Measurements from ENCODE around the gene NAV3. TPM values are rescaled to one million over a fixed set of nuclear protein-coding genes. Genes with fewer than 3 reads are reported as not detected.

NAV3 gene
- total and polyA plus RNA-seq, 9 of the 15 experiments (the other 6 are each of a cell fraction or from before 2014, with no cell fraction given) = 0.04 TPM; not detected in 8

DNA sequence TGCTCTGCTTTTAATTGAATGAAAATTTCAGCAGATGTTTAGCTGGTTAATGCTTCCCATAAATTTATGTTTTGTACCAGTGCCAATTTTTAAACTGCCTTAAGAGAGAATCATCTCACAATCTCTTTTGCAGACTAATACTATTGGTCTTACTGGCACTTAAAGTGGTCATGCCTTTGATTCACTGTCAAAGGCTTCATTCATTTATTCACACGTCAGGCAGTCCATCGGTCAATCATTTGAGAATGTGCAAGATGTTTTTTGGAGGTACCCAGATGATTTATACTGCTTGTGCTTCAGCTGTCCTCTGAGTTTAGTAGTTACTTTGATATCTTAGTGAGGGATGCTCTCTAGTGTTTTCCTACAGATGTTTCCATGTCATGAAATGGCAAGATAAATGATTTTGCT, 83.4 kb downstream of the NAV3 start:
- FAIRE-seq = no peak
- no peak for ATAC-seq
- POLR2A ChIA-PET = no interaction called here
- TF ChIP-seq ZNF239 (CRISPR knock-in tag; IDR thresholded peaks at IDR 0.05) (no peak), PYGO2 (tag; IDR thresholded peaks at IDR 0.05) (no peak), NFXL1 (CRISPR knock-in tag; IDR thresholded peaks at IDR 0.05) (no peak), MYBL2 (IDR thresholded peaks at IDR 0.05; ENCODE audit: low read depth) (no peak), MYBL2 (CRISPR knock-in tag; IDR thresholded peaks at IDR 0.05; ENCODE audit: borderline replicate concordance) (no peak), ZNF707 (CRISPR knock-in tag; conservative IDR thresholded peaks at IDR 0.05) (no peak), DPF2 (IDR thresholded peaks at IDR 0.05) (no peak), SMARCA4 (IDR thresholded peaks at IDR 0.05) (no peak), ZNF699 (CRISPR knock-in tag; IDR thresholded peaks at IDR 0.05; ENCODE audit: insufficient replicate concordance) (no peak), KDM2B (CRISPR knock-in tag; IDR thresholded peaks at IDR 0.05) (no peak), STAT6 (CRISPR knock-in tag; IDR thresholded peaks at IDR 0.05) (no peak), KLF16 (IDR thresholded peaks at IDR 0.05) (no peak)
- TF ChIP-seq, protein P1, sequence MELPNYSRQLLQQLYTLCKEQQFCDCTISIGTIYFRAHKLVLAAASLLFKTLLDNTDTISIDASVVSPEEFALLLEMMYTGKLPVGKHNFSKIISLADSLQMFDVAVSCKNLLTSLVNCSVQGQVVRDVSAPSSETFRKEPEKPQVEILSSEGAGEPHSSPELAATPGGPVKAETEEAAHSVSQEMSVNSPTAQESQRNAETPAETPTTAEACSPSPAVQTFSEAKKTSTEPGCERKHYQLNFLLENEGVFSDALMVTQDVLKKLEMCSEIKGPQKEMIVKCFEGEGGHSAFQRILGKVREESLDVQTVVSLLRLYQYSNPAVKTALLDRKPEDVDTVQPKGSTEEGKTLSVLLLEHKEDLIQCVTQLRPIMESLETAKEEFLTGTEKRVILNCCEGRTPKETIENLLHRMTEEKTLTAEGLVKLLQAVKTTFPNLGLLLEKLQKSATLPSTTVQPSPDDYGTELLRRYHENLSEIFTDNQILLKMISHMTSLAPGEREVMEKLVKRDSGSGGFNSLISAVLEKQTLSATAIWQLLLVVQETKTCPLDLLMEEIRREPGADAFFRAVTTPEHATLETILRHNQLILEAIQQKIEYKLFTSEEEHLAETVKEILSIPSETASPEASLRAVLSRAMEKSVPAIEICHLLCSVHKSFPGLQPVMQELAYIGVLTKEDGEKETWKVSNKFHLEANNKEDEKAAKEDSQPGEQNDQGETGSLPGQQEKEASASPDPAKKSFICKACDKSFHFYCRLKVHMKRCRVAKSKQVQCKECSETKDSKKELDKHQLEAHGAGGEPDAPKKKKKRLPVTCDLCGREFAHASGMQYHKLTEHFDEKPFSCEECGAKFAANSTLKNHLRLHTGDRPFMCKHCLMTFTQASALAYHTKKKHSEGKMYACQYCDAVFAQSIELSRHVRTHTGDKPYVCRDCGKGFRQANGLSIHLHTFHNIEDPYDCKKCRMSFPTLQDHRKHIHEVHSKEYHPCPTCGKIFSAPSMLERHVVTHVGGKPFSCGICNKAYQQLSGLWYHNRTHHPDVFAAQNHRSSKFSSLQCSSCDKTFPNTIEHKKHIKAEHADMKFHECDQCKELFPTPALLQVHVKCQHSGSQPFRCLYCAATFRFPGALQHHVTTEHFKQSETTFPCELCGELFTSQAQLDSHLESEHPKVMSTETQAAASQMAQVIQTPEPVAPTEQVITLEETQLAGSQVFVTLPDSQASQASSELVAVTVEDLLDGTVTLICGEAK (IDR thresholded peaks at IDR 0.05) = no peak
- TF ChIP-seq, protein P1 (CRISPR knock-in tag; IDR thresholded peaks at IDR 0.05) = no peak

More for the DNA sequence above, 83.4 kb downstream of the NAV3 start:
- Histone ChIP-seq H3K27ac (ENCODE audit: extremely low read depth, low read depth, low read length) (no peak overlapping the region), H3K9me1 (ENCODE audit: control insufficient read depth, insufficient read depth, low read length) (no peaks in the 10 kb centered on the region), H4K20me1 (replicated peaks; ENCODE audit: control insufficient read depth, insufficient read depth, low read length) (no peaks in the 10 kb centered on the region), H3K36me3 (ENCODE audit: control insufficient read depth, insufficient read depth, low read length) (no peaks in the 10 kb centered on the region), H2AFZ (ENCODE audit: low read depth, low read length) (no peak overlapping the region), H3K79me2 (ENCODE audit: control insufficient read depth, insufficient read depth, low read length) (no peaks in the 10 kb centered on the region), H3K27me3 (ENCODE audit: control insufficient read depth in 2 of 2, insufficient read depth in 2 of 2, low read length in 2 of 2) (no peaks in the 10 kb centered on the region), H3K4me3 (no peak overlapping the region), H3K4me2 (ENCODE audit: insufficient read depth, low read length) (no peak overlapping the region), H3K4me1 (replicated peaks in 1 of 2; ENCODE audit: control insufficient read depth in 2 of 2, insufficient read depth in 2 of 2, low read length in 2 of 2) (no peaks in the 10 kb centered on the region), H3K9me3 (replicated peaks; ENCODE audit: control insufficient read depth, insufficient read depth, low read depth, low read length) (no peaks in the 10 kb centered on the region; the same call in 1 of the 2 replicates), H3K9ac (ENCODE audit: insufficient read depth in 1 of 2, low read depth in 2 of 2, low read length in 2 of 2) (no peak overlapping the region)
- CTCF ChIA-PET (ENCODE audit: low intra/inter-chr PET ratio) = interaction anchor here (0.6 kb wide), 1 partner anchor 86 kb away, joined by 4 read pairs; no protein-coding TSS in a partner anchor
- 0% methylated on average over 2 of the region's 2 CpGs for WGBS (ENCODE audit: insufficient coverage, low coverage, missing lambda C conversion rate)
- intact Hi-C loops (cut with micrococcal nuclease) (no loop called here), in situ Hi-C loops (cut with MboI) (no loop called here)
- no TSS peak for BruUV-seq (replicated peaks)
- DNase-seq (ENCODE audit: extremely low read depth in 1 of 4, low spot score in 3 of 4) = no peak
